GM19023 (cell line): Measurements from ENCODE around the gene EHD4.

Experiments
- ATAC-seq: cut with Tn5 transposase; IDR thresholded peaks from one replicate; pipeline ENCODE4 v1.9.1; 2021; ENCODE audit warnings: mild to moderate bottlenecking, moderate library complexity; ENCODE audit not compliant: unreplicated experiment

EHD4 gene

DNA sequence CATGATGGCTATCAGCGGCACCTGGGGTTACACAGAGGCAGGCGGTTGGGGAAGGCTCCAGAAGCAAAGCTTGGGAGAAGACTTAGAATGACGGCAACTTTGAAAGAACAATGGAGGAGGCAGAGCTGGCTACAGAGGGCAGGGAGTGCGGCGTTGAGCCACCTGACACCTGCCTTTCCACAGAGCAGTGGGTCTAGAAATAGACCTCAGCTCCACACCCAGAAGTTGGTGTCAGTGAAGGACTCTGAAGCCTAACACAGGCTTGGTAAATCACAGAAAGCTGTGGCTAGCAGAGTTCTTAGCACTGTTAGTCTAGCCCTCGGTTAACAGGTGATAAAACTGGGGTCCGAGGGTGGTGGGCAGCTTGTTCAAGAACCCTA lies 23.1 kb upstream of the EHD4 start:
- no peak for ATAC-seq

DNA sequence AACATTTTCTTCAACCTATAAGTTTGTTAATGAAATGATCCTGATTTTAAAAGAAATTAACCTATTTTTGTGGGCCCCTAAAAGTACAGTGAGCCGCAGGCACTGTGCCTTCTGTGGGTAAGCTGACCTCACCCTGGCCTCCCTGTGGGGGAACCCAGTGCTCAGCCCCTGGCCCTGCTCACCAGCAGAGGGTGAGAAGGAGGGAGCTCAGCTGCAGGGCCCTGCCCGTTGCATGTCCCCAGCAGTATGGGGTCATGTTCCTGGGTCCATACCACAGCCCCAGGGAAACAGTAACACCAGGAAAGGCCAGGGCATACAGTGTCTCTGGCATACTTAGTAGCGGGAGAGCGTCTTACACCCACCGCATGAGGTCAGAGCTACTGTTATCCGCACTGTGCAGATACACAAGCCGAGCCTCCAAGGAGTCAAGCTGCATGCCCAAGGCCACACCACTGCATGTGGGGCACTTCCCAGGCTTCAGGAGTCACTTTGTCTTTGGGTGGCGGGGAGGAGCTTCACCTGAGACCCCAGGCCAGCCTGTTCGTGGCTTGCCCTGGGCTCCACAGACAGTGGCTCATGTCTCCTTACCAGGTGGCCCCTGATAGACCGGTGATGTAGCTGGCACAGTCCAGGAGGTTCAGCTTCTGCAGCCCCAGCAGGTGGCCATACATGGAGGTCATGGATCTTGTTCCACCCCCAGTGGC lies 22.6 kb upstream of the EHD4 start:
- ATAC-seq, result no peak

DNA sequence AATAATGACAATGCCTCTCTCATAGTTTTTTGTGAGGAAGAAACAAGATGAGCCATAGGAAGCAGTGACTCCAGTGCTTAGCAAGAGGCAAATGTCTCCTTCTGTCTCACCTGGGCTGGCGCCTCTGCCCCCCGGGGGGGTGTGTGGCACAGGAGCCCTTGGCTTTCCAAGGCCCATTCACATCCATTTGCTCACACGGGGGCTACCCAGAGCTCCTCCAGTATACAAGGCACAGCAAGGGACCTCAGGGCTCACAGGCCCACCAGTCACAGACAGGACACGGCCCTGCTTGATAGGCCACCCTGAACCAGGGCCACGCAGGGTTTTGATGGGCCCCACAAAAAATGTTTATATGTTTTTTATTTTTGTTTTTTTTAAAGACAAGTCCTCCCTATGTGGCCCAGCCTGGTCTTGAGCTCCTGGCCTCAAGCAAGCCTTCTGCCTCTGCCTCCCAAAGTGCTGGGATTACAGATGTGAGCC lies 21.9 kb upstream of the EHD4 start:
- no peak for ATAC-seq

DNA sequence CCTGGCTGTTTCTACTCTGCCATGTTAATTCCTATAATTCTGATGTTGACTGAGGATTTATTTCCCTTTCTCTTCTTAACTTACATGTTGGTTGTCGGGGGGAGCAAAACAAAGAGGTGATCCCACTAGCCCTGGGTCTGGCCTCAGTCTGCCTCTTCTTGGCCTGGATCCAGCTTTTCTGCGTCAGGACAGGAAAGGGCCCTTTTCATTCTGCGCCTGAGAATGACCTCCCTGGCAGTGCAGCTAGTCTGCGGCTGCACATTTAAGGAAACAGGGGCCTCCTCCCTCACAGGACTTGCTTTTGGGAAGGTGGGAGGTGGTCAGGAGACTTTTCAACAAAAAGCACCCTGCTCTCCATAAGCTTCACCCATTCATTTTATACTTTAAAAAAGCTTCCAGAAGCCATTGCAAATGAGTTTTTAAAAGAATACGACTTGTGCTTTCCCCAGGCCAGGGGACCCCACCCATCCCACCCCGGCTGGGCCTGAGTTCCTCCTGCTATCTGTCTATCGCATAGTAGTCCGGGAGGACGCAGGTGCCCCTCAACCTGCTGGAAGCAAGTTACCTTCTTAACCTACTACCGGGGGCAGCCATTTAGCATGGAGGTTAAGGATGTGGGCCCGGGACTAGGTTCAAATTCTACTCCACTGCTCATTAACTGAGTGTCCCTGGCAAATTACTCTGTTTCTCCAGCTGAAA lies 21.3 kb upstream of the EHD4 start:
- no peak for ATAC-seq

DNA sequence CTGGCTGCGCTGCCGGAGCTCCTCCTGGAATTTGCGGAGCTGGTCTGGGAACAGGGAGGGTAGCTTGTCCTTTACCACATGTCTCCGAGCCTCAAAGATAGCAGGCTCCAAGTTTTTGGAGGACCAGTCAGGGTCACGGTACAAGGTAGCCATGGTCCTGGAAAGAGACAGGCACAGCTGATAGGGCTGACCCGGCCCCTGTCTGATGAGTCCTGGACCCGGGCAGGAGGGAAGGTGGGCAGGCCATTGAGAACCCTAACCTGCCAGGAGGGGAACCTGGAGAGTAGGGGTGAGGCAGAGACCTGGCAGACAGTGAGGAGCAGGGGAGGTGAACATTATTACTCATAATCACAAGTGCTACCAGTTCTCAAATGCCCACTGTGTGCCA lies 20.4 kb upstream of the EHD4 start:
- no peak for ATAC-seq

DNA sequence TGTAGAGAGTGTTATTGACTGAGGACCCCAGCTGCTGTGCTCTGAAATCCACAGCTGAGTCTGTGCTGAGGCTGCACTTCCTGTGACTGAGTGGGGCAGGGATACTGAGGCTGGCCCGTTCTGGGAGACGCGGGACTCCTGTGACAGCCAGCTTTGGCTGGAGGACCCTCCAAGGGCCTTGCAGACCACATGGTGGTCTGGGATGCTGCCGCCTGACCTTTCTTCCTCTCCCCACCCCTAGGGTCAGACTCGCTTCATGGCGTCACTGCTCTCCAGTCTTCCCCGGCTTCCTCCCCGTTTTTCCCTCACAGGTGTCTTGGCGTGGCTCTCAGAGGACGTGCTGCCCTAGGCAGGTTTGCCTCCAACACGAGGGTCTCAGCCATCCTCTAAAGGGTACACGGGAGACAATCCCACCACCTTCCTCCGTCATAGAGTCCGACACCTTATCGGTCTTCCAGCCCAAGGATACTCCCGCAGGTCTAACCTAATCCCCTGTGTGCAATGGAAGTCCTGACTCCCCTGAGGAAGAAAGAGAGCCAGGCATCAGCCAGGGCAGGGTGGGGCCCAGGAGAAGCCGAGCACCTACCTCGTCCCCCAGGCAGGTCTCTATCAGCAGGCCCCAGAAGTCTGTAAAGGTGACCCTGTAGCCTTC lies 19.9 kb upstream of the EHD4 start:
- ATAC-seq, result no peak

DNA sequence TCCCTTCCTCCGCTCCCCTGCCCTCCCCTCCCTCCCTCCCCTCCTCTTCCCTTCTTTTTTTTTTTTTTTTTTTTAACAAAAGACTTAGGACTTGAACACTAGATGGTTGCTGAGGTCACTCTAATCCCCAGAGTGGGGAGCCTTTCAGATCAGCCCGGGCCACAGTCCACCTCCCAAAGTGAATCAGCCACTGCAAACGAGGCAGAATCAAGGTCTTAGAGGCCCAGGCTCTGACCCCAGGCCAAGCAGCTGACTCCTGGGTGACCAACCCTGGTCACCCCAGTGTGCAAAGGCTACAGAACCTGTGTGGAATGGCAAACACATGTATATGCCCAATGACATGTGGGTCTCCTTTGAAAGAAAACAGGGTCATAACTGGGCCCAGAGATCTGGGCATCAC lies 18.3 kb upstream of the EHD4 start:
- ATAC-seq, result no peak

DNA sequence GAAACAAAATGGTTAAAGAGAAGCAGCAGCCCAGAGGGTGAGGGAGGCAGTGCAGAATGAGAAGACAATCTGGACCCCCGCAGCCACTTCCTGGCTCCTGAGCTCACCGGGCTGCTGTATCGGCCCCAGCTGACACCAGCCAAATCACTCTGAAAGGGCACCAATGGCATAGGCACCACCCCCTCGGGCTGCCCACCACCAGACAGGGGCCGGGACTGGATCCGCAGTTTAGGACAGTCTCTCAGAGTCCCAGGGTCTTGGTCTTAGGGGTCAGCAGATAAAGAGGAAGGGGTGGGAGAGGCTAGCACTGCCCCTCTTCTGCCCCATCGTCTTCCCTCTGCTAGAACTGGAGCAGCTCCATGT lies 17.9 kb upstream of the EHD4 start:
- ATAC-seq, result no peak

DNA sequence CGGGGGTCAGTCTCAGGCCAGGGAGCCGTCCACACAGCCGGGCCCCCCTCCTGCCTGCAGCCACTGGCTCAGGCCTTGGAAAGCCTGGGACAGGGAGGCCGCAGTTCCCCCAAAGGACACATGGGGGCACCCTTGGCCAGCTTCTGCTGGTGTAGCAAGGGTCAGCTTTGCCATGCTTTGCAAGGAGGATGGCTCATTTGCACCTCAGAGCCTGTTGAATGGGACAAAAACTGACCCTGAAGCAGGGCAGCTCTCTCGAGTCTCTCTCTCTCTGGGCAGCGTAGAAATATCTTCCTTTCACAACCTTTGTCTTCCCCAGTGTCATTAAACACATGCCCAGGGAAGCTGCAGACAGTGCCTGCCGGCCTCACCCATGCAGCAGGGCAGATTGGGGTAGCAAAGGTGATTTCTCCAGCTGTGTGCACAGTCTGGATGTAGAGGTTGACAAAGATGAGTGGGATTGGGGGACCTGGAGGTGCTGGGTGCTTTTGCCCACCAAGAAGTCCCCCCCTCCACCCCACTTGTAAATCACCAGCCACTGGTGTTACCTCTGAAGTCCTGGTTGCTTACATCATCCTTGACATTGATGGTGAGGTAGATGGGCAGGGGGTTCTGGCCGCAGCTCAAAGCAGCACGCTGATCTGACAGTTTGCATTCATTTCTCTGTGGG lies 17.4 kb upstream of the EHD4 start:
- ATAC-seq, result no peak

DNA sequence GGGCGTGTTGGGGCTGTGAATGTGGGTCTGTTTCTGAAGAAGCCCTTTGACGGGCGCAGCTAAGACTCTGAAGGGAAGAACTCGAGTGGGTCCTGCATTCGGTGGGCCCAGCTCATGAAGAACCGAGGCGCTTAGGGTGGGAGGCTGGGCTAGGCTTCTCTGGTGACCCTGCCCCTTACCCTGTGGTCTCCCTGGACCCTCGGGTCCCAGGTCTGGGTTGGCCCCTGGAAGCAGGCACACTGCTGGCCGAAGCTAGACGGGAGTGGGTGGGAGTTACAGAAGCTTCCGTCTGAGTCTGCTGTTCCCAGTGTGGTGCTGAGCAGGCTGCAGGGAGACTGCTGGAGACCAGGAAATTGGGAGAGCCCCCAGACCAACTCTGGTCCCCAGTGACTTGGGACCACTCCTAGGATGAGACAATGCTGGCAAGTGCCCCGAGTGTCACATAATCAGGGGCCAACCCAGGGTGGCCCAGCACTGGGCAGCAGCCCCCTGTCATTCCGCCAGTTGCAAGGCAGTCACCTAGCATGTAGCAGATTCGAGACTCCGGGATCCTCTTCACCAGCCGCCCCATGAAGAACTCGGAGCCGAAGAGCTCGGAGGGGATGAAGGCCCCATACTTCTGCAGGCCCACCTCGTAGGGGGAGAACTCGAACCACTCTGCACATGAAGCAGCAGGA lies 16.7 kb upstream of the EHD4 start:
- no peak for ATAC-seq

DNA sequence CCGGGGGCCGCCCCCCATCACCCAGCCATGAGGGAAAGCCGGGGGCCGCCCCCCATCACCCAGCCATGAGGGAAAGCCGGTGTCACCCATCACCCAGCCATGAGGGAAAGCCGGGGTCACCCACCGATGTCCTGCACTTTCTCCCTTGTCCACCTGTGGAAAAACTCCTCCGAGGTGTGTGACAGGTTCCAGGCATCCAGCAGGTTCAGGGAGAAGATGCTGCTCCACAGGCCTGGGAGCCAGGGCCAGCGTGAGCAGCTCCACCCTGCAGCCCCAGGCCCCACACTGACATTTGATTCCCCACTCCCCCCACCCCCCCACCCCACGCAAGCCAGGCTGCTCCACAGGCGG lies 15.5 kb upstream of the EHD4 start:
- no peak for ATAC-seq

DNA sequence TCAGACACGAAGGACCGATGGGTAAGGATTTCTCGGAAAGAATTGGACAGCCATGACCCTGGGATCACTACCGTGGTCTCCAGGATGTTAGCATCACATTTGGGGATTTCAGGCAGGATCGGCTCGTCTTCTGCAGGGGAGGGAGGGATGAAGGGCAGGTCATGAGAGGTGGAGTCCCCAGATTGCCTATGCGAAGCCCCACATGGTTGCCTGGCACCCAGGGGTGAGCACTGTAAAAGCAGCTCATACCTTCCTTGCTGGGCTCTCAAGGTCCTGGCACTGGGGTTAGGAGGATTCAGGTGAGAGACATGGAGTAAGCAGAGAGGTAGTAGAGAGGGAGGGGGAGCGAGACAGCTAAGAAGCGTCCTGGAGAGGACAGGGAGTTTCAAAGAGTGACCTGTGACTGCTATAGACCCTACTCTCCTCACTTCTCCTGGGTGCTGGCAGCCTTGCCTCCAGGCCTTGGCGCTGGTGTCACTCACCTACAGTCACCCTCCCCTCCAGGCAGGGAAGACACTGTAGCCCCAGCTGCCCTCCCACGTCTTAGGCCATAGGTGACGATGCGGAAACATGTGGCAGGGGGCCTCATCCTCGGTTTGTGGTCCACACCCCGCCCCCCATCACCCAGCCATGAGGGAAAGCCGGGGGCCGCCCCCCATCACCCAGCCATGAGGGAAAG lies 15.0 kb upstream of the EHD4 start:
- ATAC-seq, result no peak

DNA sequence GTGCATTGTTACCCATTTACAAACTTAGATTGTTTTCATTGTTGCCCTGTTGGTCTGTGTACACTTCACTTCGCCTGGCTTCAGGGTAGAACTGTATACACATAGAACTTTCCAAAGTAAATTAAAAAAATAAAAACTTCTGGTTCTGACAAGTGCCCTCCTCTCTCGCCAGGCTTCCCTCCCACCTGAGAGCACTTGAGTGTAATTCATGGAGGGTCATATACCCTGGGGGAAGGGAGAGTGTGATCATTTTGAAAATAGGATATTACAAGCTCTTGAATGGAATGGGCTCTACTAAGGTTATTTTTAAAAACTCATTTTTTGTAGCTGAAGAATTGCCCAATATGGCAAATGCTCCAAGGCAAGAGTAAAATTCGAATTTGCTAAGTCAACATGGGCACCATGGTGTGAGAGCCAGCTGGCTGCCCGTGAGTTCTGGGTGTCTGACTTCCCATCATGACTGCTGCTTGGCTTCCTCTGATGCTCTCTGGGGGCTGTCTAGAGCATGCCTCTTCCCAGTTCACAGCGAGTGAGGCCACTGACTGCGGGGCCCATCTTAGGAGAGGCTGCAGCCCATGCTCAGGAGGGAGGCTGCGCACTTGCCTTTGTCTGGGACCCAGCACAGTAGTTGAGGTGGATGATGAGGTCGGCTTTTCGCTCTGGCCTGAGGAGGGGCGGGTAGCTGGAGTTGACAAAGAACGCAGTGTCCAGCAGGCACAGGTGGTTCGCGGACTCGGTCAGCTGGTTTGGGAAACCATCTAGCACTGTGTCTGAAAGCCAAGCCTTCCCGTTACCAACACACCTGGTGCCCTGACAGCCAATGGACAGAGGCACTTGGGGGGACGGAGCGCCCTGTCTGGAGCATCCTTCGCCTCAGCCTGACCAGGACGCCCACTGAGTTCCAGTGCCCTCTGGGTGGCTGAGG lies 13.1 kb upstream of the EHD4 start:
- ATAC-seq, result no peak

DNA sequence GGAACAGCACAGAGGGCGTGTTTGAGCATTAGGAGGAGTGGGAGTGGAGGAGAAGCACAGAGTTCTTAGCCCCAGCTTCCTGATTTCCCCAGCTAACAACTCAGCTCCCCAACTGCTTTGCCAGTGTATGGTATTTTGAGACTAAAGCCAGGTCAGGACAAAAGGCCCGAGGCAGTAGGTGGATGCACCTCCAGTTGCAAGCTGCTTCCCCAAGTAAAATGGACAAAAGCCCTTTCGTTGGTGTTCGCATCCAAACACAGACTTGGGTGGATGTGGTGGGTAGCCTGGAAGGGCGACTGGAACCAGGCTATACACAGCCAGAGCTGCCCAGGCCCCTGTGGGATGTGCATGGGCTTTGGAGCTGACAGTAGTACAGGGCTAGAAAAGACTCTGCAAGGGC lies 12.3 kb upstream of the EHD4 start:
- ATAC-seq, result no peak

DNA sequence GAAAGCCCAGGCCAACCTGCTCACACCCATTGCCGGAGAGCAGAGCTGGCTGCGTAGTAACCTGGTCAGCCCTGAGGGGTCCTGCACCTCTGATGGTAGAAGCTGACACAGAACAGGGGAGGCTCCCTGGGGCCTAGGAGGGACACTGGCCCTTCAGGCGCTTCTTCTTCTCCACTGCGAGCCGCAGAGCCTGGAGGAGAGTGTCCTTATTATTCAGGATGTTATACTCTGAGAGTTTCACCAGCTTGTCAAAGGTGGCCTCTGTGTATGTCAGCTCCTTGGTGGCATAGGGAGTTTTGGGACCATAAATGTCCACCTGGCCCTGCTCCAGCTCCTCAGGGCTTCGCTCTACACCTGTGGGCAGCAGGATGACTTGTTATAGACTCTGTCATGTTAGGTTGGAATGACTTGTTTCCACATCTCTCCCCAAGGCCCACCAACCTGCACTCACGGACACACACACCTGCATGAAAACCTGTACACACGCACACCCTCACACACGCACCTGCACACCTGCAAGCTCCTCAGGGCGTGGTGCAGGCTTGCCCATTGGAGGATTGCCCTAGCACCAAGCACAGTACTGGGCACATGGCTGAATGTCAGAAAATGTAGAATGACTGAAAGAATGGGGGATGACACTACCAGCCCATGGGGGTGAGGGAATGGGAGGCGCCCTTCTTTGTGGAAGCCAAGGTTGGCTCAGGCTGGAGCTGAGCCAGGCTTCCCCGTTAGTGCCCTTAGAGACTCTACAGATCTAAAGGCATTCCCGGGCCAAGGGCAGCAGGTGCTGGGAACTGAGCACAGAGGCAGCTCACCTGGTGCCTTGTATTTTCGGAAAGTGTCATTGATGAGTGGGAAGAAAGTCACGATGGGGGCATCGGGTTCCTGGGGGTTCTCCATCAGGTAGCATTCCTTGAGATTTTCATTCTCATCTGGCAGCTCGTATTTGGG lies 11.5 kb upstream of the EHD4 start:
- ATAC-seq, result no peak

DNA sequence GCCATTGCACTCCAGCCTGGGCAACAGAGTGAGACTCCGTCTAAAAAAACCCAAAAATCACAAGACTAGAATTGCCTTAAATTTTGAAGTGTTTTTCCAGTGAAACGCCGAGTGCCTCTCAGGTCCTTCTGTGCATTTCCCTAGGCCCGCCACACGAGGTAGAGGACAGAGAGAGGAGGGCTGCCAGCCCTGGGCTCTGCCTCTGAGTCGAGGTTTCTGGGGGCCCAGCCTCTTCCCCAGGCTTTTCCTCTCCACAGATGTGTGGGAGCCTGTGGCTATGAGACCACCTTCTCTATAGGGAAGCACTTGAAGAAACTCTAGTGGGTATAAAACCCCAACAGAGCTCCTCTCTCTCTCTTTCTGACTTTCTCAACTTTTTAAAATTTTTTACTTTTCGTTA lies 10.9 kb upstream of the EHD4 start:
- no peak for ATAC-seq

DNA sequence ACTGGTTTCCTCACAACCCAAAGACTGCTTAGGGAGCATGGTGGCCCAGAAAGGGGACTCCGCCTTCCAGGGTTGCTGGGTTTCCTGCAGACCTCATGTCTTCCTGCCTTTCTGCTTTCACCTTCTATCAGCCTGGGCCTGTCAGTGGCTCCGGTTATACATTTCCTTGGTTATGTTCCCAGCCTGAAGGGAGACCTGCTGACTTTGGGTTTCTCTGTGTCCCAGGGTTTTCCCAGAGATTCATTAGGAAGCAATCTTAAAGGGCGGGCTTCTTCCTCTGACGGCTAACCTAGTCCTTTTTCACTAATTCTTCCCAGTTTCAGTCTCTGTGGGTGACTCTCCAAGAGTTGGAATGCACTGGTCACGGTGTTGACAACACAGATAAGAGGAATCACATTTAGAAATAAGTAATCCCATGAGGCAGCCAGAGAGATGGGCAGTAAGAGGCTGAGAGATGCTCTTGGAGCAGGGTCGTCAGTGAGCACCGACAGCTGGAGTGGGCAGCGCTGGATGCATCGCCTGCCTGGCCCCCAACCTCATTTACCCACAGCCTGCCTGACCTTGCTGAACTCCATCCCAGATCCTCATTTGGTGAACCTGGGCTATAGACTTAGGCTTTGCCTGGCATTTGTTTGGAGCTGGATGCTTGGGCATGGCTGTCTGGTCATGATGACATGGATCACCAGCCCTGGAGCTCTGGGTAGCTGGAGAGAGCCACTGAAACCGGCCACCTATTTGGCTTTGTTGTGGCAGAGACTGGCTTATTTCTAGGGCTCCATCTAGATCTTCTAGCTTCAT lies 10.0 kb upstream of the EHD4 start:
- no peak for ATAC-seq
